GF-D8 (cell line): ENCODE measurements around the gene TEX9.
"Not testable (repeated sequence)": the region's sequence is repeated elsewhere in the genome, so short reads cannot be mapped to it uniquely, and the experiment has no call there.

ENCODE experiments used
- DNase-seq: peaks from one replicate; lab custom pipeline; 2025; lab: John Stamatoyannopoulos, UW

Gene TEX9

DNA sequence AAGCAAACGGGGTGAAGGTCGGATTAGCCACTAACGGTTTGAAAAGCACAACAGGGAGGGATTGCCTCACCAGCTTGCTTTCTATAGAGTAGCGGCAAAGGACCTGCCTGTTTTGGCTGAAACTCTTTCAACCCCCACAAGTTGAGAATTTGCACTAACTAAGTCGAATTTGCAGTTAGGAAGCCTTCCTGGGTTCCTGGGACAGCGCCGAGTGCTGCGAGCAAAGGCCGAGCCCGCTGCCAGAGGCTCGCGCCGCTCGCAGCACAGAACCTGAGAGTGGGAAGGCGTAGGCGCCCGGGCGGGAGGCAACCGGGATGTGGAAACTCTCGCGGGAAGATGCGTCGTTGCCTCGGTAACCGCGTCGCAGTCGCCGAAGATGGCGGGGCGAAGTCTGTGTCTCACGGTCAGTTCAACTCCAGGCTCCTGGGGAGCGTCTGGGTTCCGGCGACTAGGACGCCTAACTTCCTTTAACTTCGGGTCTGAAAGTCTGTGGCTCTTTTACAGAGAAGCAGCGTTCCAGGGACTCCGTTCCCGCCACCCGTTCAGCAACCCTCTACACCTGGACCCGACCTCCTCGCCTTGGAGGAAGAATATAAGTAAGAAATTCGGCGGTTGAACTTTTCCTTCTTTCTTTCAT is at the start of gene TEX9:
Gene TEX9 (plus strand): TSS at position 352 of the 637 bp plus-strand sequence. CDS start 25 bp downstream, at position 377.
- no peak for DNase-seq

DNA sequence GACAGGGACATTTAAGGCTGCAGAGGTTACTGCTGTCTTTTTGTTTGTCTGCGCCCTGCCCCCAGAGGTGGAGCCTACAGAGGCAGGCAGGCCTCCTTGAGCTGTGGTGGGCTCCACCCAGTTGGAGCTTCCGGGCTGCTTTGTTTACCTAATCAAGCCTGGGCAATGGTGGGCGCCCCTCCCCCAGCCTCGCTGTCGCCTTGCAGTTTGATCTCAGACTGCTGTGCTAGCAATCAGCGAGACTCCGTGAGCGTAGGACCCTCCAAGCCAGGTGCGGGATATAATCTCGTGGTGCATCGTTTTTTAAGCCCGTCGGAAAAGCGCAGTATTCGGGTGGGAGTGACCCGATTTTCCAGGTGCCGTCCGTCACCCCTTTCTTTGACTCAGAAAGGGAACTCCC is 48.7 kb upstream of the TEX9 start:
- not testable (repeated sequence) for DNase-seq

GRCh38 chr15:56320316-56320715 is 44.9 kb upstream of the TEX9 start:
- DNase-seq: no peak

GRCh38 chr15:56320861-56321260 is 44.4 kb upstream of the TEX9 start:
- DNase-seq: no peak

DNA sequence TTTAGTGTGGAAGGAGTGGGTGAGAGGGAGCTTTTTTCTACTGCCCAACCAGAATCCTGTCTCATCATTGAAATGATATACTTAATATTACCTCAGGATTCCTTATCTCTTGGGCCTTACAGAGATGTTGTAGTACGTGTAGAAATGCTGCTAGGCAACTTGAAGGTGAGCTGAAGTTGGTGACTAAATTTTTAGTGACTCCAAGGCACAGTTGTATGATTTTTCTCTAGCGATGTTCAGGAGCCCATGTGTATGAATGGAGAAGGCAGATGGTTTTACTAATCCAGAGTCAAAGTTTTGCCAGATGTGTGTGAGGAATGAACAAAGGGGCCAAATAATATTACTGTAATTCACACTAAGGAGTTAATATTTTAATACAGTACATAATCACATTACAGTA is 42.8 kb upstream of the TEX9 start:
- no peak for DNase-seq

GRCh38 chr15:56323435-56323834 is 41.8 kb upstream of the TEX9 start:
- no peak for DNase-seq

DNA sequence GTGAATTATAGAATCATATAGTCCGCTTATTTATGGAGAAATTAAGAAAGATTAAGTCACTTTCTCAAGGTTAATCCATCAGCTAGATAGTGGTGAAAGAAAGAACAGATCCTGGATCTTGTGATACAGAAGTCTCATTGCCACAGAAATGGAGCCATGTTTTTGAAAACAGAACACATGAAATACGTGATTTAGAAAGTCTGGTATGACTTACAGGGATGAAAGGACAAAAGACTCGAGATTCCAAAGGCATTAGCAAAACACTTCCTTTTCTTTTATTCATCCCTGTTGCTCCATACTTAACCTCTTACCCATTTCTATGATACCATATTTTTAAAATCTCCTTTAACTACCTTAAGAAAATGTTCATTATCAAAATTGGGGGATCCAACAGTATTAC is 40.0 kb upstream of the TEX9 start:
- no peak for DNase-seq

DNA sequence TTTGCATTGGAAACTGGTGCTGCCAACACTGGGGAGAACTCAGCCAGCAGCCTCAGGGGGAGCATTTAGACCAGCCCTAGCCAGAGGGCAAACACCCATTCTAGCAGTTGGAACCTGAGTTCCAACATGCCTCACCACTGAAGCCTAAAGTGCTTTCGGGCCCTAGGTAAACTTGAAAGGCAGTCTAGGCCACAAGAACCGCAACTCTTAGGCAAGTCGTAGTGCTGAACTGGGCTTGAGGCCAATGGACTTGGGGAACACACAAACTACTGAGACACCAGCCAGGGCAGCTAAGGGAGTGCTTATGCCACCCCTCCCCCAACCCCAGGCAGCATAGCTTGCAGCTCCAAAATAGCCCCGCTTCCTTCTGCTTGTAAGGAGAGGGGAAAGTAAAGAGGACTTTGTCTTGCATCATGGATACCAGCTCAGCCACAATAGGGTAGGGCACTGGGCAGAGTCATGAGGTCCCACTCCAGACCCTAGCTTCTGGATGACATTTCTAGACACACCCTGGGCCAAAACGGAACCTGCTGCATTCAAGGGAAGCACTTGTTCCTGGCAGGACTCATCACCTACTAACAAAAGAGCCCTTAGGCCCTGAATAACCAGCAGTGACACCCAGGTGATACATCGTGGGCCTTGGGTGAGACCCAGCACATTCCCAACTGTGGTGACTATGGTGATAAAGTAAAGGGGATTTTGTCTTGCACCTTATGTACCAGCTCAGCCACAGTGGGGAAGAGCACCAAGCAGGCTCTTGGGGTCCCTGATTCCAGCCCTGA is 37.3 kb upstream of the TEX9 start:
- DNase-seq: peak; percentile 17

GRCh38 chr15:56337084-56337725 is 28.0 kb upstream of the TEX9 start:
- no peak for DNase-seq

DNA sequence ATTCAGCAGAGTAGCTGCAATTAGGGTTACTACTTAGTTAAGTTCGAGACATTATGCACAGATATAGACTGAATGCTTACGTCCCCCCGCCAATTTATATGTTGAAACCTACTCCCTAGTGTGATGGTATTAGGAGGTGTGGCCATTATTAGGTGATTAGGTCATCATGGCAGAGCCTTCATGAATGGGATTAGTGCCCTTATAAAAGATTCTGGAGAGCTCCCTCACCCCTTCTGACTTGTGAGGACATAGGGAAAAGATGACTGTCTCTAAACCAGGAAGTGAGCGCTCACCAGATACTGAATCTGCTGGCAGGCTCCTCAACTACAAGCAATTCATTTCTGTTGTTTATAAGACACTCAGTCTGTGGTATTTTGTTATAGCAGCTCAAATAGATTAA is 25.6 kb upstream of the TEX9 start:
- DNase-seq: no peak

DNA sequence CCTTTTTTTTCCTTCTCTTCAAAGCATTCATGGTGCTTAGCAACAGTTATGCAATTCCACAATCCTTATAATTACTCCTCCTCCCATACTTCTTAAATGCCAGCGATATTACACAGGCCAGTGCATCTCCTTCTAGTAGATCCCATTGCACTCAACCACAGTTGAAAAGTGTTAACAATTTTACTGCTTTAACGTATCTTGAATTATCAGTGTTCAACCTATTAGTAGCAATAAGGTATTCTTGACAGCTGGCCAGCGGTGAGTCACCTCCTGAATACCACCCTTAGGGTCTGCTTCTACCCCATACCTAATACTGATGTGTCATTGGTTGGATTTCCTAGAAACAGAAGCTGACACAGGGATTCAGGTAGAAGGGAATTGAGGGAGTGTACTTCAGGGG is 24.0 kb upstream of the TEX9 start:
- no peak for DNase-seq

DNA sequence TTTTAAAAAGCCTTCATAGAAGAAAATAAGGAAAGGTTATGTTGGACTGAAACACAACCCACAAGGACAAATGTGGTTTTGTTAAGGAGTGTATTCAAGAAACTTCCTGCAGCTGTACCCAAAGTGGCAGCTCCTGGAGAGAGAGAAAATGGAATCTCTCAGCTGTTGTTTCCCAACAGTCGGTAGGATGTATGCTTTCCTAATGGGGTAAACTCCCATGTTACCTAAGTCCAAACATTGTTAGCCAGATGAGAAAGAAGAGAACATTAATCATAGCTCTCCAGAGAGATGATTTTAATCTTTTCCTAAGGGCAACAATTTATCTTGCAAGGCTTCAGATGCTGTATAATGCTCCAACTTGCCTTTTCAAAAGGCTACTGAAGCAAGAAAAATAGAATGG is 22.6 kb upstream of the TEX9 start:
- no peak for DNase-seq

GRCh38 chr15:56343879-56344278 is 21.3 kb upstream of the TEX9 start:
- no peak for DNase-seq

GRCh38 chr15:56344336-56344735 is 20.9 kb upstream of the TEX9 start:
- DNase-seq: no peak

- DNase-seq: no peak
Observed at GRCh38 chr15:56346414-56346813, 18.8 kb upstream of the TEX9 start.

- DNase-seq: no peak
Observed at GRCh38 chr15:56349554-56349953, 15.7 kb upstream of the TEX9 start.

DNA sequence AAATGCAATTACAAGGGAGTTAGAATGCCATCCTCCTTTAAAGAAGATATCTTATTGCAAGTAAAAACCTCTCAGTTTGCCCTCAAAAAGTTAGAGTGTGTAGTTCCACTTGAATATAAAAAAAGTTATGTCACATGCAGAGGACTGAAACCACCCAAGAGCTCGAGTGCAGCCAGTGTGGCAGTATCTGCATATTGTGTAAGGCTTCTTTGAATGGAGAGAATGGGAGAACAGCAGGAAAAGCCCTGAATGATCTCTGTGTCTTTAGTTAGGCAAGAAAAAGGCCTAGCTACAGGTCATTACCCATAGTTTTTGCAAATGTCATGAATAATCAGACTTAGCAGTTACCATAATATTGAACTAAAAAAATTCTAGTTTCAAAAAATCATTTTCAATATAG is 13.9 kb upstream of the TEX9 start:
- no peak for DNase-seq

DNA sequence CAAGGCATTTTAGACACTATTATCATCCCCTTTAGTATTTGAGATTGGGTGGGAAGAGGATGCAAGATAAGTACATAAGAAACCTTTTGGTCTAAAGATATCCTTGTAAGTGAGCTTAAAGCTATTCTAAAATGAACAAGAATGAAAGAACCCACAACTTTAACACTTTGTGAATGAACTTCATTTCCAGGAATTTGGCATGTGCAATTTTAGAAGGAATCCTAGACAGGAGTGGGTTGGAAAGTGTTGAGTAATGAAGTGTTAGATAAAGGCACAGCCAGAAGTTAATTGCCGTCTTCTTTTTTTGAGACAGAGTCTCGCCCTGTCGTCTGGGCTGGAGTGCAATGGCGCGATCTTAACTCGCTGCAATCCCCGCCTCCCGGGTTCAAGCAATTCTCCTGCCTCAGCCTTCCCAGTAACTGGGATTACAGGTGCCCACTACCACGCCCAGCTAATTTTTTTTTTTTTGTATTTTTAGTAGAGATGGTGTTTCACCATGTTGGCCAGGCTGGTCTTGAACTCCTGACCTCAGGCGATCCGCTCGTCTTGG is 13.2 kb upstream of the TEX9 start:
- no peak for DNase-seq

GRCh38 chr15:56353119-56353518 is 12.1 kb upstream of the TEX9 start:
- DNase-seq: no peak

DNA sequence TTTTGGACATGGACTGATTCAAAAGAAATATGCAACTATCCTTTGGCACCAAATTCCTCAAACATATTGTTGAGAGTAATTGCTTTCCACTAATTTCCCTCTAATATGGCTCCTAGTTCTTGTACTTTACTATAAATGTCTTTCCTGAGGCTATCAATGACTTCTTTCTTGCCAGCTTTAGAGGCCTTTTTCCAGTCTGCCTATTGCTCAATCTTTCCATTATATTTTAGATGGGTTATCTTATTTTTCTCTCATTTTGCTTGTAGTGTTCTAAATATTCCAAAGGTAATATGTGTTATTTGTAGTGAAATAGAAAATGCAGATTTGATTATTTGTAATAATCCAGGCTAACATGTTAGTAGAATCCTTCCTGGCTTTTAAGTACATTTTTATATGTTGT is 11.5 kb upstream of the TEX9 start:
- no peak for DNase-seq

DNA sequence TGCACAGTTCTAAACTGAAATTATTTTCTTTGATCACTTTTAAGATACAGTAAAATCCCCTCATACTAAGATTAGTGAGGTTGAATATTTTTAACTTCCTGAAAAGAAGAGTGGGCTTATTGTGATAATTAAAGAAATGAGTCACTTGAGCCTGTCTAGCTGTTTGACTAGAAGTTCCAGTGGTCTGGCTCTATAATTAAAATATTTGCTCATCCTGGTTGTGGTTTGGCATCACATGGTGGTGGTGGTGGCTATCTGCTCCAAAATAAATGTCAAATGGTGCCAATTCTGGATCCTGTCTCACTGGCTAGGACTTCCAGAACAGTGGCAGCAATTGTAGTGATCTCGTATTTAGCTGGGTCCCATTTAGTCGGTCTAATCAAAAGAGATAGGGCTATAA is 8.6 kb upstream of the TEX9 start:
- DNase-seq: no peak

- DNase-seq: no peak
Observed at GRCh38 chr15:56358604-56359003, 6.6 kb upstream of the TEX9 start.

GRCh38 chr15:56361987-56362386 is 3.2 kb upstream of the TEX9 start:
- DNase-seq: no peak
